NCI-H748 (cell line): ENCODE results near the gene PTPRQ.

Experiments
- DNase-seq: peaks from one replicate; lab custom pipeline; 2025; ENCODE audit not compliant: unreplicated experiment; lab: John Stamatoyannopoulos, UW

Gene PTPRQ

DNA sequence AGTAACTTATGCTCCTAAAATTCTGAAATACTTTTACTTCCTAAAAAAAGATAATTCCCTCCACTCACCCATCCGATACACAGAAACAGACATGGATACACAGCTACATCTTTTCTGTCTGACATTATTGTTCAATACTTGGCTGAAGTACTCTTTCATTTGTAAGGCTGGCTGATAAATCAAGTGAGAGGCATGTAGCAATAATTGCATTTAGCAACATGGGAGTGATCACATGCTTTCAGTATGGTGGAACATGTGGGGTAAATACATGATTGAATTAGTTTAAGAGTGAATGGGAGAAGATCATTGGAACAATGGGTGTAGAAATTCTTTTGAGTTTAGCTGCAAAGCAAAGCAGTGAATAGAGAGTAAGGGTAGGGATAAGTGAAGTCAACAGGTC is 25.6 kb downstream of the PTPRQ start:
- no peak for DNase-seq

DNA sequence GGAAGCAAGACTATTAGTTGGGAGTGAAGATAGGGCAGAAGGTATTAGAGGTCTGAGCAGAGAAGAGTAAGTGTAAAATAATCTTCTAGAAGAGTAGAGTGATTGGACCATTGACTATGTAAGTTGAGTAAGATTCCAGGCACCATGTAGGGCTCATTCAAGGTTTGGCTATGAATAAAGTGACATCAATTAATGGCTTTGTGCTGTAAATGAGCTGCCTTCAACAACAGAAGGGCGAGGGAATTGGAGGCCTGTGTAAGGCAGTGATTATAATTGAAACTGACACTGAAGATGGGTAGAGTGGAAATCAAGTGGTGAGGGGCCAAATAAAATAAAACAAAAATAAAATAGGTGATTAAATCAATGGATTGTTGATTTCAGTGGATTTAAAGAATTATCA is 26.4 kb downstream of the PTPRQ start:
- no peak for DNase-seq

GRCh38 chr12:80472236-80472635 is 28.2 kb downstream of the PTPRQ start:
- no peak for DNase-seq

DNA sequence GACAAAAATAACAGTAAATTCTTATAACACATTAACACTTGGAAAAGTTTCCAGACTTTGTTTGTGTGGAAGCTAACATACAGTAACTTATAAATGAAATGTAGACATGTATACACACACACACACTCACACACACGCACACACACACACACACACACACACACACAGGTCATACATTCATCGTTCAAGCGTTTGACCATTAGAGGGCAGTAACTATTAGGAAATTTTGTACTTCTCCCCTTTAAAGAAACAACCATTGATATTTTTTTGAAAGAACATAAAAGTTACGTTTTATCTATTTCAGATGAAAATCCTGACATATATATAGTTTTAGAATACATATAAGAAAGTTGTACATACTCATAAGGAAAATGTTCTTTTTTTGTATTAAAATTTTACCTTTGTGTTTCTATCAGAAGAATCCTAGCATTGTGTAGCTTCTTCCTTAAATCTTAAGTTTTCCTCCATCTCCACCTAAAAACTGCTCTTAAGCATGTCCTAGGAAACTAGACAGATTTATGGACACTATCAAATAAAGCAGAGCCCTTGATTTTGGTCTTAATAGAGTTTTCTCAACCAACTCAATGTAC is 29.0 kb downstream of the PTPRQ start:
- DNase-seq = peak; percentile 79

DNA sequence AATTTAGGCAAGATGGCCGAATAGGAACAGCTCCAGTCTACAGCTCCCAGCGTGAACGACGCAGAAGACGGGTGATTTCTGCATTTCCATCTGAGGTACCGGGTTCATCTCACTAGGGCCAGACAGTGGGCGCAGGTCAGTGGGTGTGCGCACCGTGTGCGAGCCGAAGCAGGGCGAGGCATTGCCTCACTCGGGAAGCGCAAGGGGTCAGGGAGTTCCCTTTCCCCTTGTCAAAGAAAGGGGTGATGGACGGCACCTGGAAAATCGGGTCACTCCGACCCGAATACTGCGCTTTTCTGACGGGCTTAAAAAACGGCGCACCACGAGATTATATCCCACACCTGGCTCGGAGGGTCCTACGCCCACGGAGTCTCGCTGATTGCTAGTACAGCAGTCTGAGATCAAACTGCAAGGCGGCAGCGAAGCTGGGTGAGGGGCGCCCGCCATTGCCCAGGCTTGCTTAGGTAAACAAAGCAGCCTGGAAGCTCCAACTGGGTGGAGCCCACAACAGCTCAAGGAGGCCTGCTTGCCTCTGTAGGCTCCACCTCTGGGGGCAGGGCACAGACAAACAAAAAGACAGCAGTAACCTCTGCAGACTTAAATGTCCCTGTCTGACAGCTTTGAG is 33.6 kb downstream of the PTPRQ start:
- peak; percentile 41 for DNase-seq

- no peak for DNase-seq
Measured at GRCh38 chr12:80484746-80485145, 40.7 kb downstream of the PTPRQ start.

- DNase-seq = peak; percentile 93
Measured at GRCh38 chr12:80485222-80485987, 41.4 kb downstream of the PTPRQ start.

DNA sequence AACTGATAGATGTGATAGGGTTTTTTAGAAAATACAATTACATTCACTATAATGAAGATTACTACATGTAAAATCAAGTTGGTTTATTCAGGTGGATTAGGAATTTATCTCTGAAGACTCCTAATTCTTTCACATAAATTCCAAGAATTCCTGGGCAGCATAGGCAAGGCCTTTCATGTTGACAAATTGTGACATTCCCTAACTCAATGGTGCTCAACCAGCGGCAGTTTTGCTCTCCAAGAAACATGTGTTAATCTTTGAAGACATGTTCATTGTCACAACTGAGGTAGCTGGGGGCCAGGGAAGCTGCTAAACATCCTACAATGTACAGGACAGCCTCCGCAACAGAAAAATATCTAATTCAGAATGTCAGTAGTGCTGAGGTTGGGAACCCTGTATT is 46.3 kb downstream of the PTPRQ start:
- no peak for DNase-seq

GRCh38 chr12:80491166-80491565 is 47.1 kb downstream of the PTPRQ start:
- no peak for DNase-seq

- DNase-seq = no peak
Measured at GRCh38 chr12:80493466-80493865, 49.4 kb downstream of the PTPRQ start.

DNA sequence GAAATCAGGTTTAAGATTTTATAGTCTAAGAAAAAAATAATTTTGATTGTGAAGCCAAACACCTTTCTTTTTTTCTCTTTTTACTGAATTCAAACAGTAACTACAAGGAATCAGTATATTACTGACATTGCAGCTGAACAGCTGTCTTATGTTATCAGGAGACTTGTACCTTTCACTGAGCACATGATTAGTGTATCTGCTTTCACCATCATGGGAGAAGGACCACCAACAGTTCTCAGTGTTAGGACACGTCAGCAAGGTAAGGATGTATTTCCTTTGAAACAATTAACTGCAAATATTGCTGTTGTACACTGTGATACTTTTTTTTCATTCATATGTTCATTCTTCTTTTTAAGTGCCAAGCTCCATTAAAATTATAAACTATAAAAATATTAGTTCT is 50.8 kb downstream of the PTPRQ start:
- no peak for DNase-seq

GRCh38 chr12:80498059-80498728 is 54.2 kb downstream of the PTPRQ start:
- no peak for DNase-seq

- no peak for DNase-seq
Measured at GRCh38 chr12:80504389-80505163, 60.5 kb downstream of the PTPRQ start.

GRCh38 chr12:80509781-80510556 is 65.9 kb downstream of the PTPRQ start:
- no peak for DNase-seq

DNA sequence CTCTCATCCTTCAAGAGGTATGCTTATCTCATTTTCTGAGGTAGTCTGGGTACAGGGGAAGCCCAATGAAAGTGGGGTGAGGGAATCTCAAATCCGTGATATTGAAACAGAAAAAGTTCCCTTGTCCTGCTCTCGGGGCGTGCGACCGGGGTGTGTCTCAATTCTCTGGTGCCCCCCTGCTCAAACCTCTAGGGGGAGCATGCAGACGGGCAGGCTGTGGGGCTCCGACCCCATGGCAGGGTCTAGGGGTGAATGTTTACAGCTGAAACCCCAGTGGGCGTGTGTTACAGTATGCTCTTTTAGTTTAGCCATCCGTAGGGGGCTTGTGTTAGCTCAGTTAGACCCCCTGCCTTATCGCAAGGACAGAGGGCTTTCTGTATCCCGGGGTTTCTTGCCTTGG is 68.7 kb downstream of the PTPRQ start:
- no peak for DNase-seq

- no peak for DNase-seq
Measured at GRCh38 chr12:80513211-80513610, 69.2 kb downstream of the PTPRQ start.

GRCh38 chr12:80517655-80518054 is 73.6 kb downstream of the PTPRQ start:
- DNase-seq = no peak

GRCh38 chr12:80531646-80532045 is 87.6 kb downstream of the PTPRQ start:
- DNase-seq = no peak

DNA sequence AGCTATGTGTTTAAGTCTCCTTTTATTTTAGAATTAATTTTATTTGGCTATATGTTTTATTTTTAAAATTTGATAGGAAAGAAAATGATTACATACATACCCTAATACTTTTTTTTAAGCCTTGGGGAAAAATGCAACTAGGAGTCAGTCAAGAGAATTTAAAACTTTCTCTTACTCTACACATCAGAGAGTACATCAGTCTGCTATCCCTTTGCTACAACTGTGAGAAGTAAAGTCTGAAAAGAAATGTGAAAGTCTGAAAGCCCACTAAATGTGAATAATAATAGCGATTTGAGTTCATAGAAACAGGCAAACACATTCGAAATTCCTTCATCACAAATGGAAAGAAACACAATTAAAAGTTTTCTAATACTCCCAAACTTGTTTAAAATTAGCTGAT is 95.0 kb downstream of the PTPRQ start:
- no peak for DNase-seq

GRCh38 chr12:80549298-80549697 is 105.3 kb downstream of the PTPRQ start:
- DNase-seq = no peak
